HEK293 (cell line): Measurements from ENCODE around the gene CDH23.

Source experiments
- CTCF ChIA-PET: fragments of 350-600 bp; formaldehyde crosslinking; extraction: SDS; loops from one replicate; lab custom pipeline; 2021; ENCODE audit warnings: antibody characterized with exemption; lab: Yijun Ruan, JAX
- POLR2A ChIA-PET: fragments of 300-600 bp; formaldehyde crosslinking; extraction: SDS; loops from one replicate; lab custom pipeline; 2020; ENCODE audit warnings: antibody characterized with exemption, inconsistent platforms; lab: Yijun Ruan, JAX
- H3K27ac ChIP-seq: fragments of 200-500 bp; sonication (Bioruptor generic); 2 replicates; pipeline ENCODE4 v1.5.1; 2014; ENCODE audit warnings: low read depth, low read length, control low read depth, inconsistent platforms; ENCODE audit errors: extremely low read depth
- H3K36me3 ChIP-seq, 2 experiments: fragments of 200-500 bp in 1 of 2; sonication (Bioruptor generic) in 1 of 2; 1 replicate in 1 of 2; 2 replicates in 1 of 2; pipeline ENCODE4 v1.5.1; 2014 to 2017; ENCODE audit warnings: inconsistent platforms in 2 of 2, low read length in 2 of 2; ENCODE audit not compliant: control insufficient read depth in 2 of 2, insufficient read depth in 1 of 2
- H3K4me1 ChIP-seq: fragments of 200-500 bp; sonication (Bioruptor generic); 2 replicates; pipeline ENCODE4 v1.5.1; 2014; ENCODE audit warnings: mild to moderate bottlenecking, low read length, inconsistent platforms; ENCODE audit not compliant: control insufficient read depth, insufficient read depth
- H3K4me3 ChIP-seq: 2 replicates; pipeline ENCODE4 v1.5.1; 2011; ENCODE audit warnings: low read depth, mild to moderate bottlenecking, control low read depth, low read length, moderate library complexity
- H3K9me3 ChIP-seq: fragments of 200-500 bp; sonication (Bioruptor generic); 2 replicates; pipeline ENCODE4 v1.5.1; 2014; ENCODE audit warnings: low read depth, low read length, inconsistent platforms; ENCODE audit not compliant: control insufficient read depth, insufficient read depth
- FEZF1 ChIP-seq: fragments of 450-650 bp; formaldehyde crosslinking; IDR thresholded peaks from 2 replicates; pipeline ENCODE4 v1.5.1; 2016; ENCODE audit warnings: missing biosample characterization, missing genetic modification characterization
- GLIS2 ChIP-seq: fragments of 450-650 bp; formaldehyde crosslinking; IDR thresholded peaks from 2 replicates; pipeline ENCODE4 v1.5.1; 2016; ENCODE audit warnings: missing biosample characterization, missing genetic modification characterization
- MZF1 ChIP-seq: fragments of 450-650 bp; formaldehyde crosslinking; IDR thresholded peaks from 2 replicates; pipeline ENCODE4 v1.5.1; 2017; ENCODE audit warnings: missing biosample characterization, missing genetic modification characterization, borderline replicate concordance
- YY1 ChIP-seq: fragments of 450-650 bp; formaldehyde crosslinking; IDR thresholded peaks from 2 replicates; pipeline ENCODE4 v1.5.1; 2018; ENCODE audit warnings: missing biosample characterization, missing genetic modification characterization
- ZFP37 ChIP-seq: fragments of 450-650 bp; formaldehyde crosslinking; IDR thresholded peaks from 2 replicates; pipeline ENCODE4 v1.5.1; 2016; ENCODE audit warnings: missing biosample characterization, missing genetic modification characterization
- ZNF146 ChIP-seq: fragments of 450-650 bp; formaldehyde crosslinking; IDR thresholded peaks from 2 replicates; pipeline ENCODE4 v1.5.1; 2016; ENCODE audit warnings: missing biosample characterization, missing genetic modification characterization
- ZNF324 ChIP-seq: fragments of 450-650 bp; formaldehyde crosslinking; IDR thresholded peaks from 2 replicates; pipeline ENCODE4 v1.5.1; 2016; ENCODE audit warnings: missing biosample characterization, missing genetic modification characterization
- ZNF391 ChIP-seq: fragments of 450-650 bp; formaldehyde crosslinking; IDR thresholded peaks from 2 replicates; pipeline ENCODE4 v1.5.1; 2016; ENCODE audit warnings: low read depth, missing biosample characterization, missing genetic modification characterization, borderline replicate concordance
- ZNF449 ChIP-seq: fragments of 450-650 bp; formaldehyde crosslinking; IDR thresholded peaks from 2 replicates; pipeline ENCODE4 v1.5.1; 2017; ENCODE audit warnings: missing biosample characterization, mild to moderate bottlenecking, missing genetic modification characterization, moderate library complexity
- ZNF558 ChIP-seq: fragments of 450-650 bp; formaldehyde crosslinking; IDR thresholded peaks from 2 replicates; pipeline ENCODE4 v1.5.1; 2016; ENCODE audit warnings: missing biosample characterization, missing genetic modification characterization
- ZNF596 ChIP-seq: fragments of 450-650 bp; IDR thresholded peaks from 2 replicates; pipeline ENCODE4 v1.5.0; 2018; ENCODE audit warnings: missing biosample characterization, mild to moderate bottlenecking, missing genetic modification characterization, moderate library complexity
- ZNF704 ChIP-seq: fragments of 450-650 bp; formaldehyde crosslinking; IDR thresholded peaks from 2 replicates; pipeline ENCODE4 v1.5.1; 2016; ENCODE audit warnings: missing biosample characterization, missing genetic modification characterization
- ZSCAN23 ChIP-seq: fragments of 450-650 bp; formaldehyde crosslinking; IDR thresholded peaks from 2 replicates; pipeline ENCODE4 v1.5.1; 2016; ENCODE audit warnings: missing biosample characterization, missing genetic modification characterization
- TF ChIP-seq, protein P1 (sequence below): fragments of 450-650 bp; formaldehyde crosslinking; IDR thresholded peaks from 2 replicates; pipeline ENCODE4 v1.5.1; 2017; ENCODE audit warnings: missing biosample characterization, missing genetic modification characterization
- TF ChIP-seq, protein P2 (sequence below): fragments of 450-650 bp; formaldehyde crosslinking; conservative IDR thresholded peaks from 2 replicates; pipeline ENCODE4 v1.5.1; 2016; ENCODE audit warnings: low read depth, missing biosample characterization, missing genetic modification characterization
- TF ChIP-seq, protein P3 (sequence below): fragments of 450-650 bp; formaldehyde crosslinking; IDR thresholded peaks from 2 replicates; pipeline ENCODE4 v1.5.1; 2017; ENCODE audit warnings: missing biosample characterization, missing genetic modification characterization
- TF ChIP-seq, protein P4 (sequence below): fragments of 450-650 bp; formaldehyde crosslinking; IDR thresholded peaks from 2 replicates; pipeline ENCODE4 v1.5.1; 2016; ENCODE audit warnings: missing biosample characterization, missing genetic modification characterization

The CDH23 gene

DNA sequence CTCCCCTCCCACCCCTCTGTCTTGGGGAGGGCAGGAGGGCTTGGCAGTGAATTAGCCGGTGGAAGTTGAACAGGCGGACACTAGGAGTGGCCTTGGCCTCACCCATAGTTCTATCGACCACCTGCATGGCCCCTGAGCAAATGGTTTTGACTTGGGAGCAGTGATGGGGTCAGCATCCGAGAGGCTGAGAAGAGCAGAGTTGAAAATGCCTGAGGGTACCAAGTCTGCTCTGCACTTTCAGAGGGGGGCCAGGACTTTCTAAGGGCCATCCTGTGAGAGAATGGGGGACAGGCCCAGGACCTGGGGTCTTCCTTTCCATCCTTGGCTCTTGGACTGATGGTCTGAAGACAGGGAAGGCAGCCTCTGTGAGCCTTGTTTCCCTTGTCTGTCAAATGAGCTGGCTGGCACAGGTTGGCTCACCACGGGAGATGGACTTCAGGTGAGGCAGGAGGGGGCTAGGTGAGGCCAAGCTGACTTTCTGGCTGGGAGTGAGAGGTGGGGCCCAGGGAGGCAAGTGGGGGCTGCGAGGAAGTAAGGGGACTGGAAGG, 29.4 kb downstream of the CDH23 start:
- Histone ChIP-seq H3K36me3 (no peaks in the 10 kb centered on the region), H3K4me3 (no peak overlapping the region), H3K4me1 (no peaks in the 10 kb centered on the region), H3K27ac (no peak overlapping the region), H3K9me3 (no peaks in the 10 kb centered on the region)
- TF ChIP-seq, protein P1, sequence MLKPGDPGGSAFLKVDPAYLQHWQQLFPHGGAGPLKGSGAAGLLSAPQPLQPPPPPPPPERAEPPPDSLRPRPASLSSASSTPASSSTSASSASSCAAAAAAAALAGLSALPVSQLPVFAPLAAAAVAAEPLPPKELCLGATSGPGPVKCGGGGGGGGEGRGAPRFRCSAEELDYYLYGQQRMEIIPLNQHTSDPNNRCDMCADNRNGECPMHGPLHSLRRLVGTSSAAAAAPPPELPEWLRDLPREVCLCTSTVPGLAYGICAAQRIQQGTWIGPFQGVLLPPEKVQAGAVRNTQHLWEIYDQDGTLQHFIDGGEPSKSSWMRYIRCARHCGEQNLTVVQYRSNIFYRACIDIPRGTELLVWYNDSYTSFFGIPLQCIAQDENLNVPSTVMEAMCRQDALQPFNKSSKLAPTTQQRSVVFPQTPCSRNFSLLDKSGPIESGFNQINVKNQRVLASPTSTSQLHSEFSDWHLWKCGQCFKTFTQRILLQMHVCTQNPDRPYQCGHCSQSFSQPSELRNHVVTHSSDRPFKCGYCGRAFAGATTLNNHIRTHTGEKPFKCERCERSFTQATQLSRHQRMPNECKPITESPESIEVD: no peak
- no peak for TF ChIP-seq ZNF558 (tag by site-specific recombination)
- TF ChIP-seq ZNF324 (tag by site-specific recombination): no peak
- no peak for TF ChIP-seq ZNF449 (tag by site-specific recombination)
- TF ChIP-seq ZSCAN23 (tag by site-specific recombination): no peak
- no peak for TF ChIP-seq ZNF704 (tag by site-specific recombination)
- no peak for TF ChIP-seq ZFP37 (tag by site-specific recombination)
- TF ChIP-seq, protein P2, sequence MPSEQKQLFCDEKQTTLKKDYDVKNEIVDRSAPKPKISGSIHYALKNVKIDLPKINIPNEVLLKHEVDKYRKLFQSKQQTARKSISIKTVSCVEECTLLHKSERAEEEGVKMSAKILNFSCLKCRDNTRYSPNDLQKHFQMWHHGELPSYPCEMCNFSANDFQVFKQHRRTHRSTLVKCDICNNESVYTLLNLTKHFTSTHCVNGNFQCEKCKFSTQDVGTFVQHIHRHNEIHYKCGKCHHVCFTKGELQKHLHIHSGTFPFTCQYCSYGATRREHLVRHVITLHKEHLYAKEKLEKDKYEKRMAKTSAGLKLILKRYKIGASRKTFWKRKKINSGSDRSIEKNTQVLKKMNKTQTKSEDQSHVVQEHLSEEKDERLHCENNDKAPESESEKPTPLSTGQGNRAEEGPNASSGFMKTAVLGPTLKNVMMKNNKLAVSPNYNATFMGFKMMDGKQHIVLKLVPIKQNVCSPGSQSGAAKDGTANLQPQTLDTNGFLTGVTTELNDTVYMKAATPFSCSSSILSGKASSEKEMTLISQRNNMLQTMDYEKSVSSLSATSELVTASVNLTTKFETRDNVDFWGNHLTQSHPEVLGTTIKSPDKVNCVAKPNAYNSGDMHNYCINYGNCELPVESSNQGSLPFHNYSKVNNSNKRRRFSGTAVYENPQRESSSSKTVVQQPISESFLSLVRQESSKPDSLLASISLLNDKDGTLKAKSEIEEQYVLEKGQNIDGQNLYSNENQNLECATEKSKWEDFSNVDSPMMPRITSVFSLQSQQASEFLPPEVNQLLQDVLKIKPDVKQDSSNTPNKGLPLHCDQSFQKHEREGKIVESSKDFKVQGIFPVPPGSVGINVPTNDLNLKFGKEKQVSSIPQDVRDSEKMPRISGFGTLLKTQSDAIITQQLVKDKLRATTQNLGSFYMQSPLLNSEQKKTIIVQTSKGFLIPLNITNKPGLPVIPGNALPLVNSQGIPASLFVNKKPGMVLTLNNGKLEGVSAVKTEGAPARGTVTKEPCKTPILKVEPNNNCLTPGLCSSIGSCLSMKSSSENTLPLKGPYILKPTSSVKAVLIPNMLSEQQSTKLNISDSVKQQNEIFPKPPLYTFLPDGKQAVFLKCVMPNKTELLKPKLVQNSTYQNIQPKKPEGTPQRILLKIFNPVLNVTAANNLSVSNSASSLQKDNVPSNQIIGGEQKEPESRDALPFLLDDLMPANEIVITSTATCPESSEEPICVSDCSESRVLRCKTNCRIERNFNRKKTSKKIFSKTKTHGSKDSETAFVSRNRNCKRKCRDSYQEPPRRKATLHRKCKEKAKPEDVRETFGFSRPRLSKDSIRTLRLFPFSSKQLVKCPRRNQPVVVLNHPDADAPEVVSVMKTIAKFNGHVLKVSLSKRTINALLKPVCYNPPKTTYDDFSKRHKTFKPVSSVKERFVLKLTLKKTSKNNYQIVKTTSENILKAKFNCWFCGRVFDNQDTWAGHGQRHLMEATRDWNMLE: no peak
- TF ChIP-seq ZNF596 (tag by site-specific recombination): no peak
- no peak for TF ChIP-seq ZNF391 (tag by site-specific recombination)
- no peak for TF ChIP-seq GLIS2 (tag by site-specific recombination)
- TF ChIP-seq FEZF1 (tag by site-specific recombination): no peak
- no peak for TF ChIP-seq YY1 (tag by site-specific recombination)
- TF ChIP-seq MZF1 (tag by site-specific recombination): no peak
- no peak for TF ChIP-seq ZNF146 (tag by site-specific recombination)
- TF ChIP-seq, protein P3, sequence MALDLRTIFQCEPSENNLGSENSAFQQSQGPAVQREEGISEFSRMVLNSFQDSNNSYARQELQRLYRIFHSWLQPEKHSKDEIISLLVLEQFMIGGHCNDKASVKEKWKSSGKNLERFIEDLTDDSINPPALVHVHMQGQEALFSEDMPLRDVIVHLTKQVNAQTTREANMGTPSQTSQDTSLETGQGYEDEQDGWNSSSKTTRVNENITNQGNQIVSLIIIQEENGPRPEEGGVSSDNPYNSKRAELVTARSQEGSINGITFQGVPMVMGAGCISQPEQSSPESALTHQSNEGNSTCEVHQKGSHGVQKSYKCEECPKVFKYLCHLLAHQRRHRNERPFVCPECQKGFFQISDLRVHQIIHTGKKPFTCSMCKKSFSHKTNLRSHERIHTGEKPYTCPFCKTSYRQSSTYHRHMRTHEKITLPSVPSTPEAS (tag by site-specific recombination): no peak
- TF ChIP-seq, protein P4, sequence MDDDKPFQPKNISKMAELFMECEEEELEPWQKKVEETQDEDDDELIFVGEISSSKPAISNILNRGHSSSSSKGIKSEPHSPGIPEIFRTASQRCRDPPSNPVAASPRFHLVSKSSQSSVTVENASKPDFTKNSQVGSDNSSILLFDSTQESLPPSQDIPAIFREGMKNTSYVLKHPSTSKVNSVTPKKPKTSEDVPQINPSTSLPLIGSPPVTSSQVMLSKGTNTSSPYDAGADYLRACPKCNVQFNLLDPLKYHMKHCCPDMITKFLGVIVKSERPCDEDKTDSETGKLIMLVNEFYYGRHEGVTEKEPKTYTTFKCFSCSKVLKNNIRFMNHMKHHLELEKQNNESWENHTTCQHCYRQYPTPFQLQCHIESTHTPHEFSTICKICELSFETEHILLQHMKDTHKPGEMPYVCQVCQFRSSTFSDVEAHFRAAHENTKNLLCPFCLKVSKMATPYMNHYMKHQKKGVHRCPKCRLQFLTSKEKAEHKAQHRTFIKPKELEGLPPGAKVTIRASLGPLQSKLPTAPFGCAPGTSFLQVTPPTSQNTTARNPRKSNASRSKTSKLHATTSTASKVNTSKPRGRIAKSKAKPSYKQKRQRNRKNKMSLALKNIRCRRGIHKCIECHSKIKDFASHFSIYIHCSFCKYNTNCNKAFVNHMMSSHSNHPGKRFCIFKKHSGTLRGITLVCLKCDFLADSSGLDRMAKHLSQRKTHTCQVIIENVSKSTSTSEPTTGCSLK (tag by site-specific recombination): no peak
- CTCF ChIA-PET: interaction anchor here (0.5 to 0.8 kb wide), 3 partner anchors 64 to 144 kb away, joined by 3 to 4 read pairs (median 3); no protein-coding TSS in a partner anchor
- POLR2A ChIA-PET: no interaction called here
